H7 (cell line): ENCODE data around the gene S100A4. TPM values are rescaled to one million over a fixed set of nuclear protein-coding genes. Genes with fewer than 3 reads are reported as not detected.
A peak's percentile ranks its signal among the peaks of the same experiment; 100 is the strongest.

Source experiments
- DNase-seq: peaks from one replicate; pipeline ENCODE4 v3.0.0; 2012
- H3K27me3 ChIP-seq: 2 replicates; pipeline ENCODE4 v1.6.0; 2011; ENCODE audit warnings: mild to moderate bottlenecking, low read length; ENCODE audit not compliant: control insufficient read depth, insufficient read depth
- H3K36me3 ChIP-seq: replicated peaks from 2 replicates; pipeline ENCODE4 v1.5.1; 2011; ENCODE audit warnings: low read length; ENCODE audit not compliant: control insufficient read depth, insufficient read depth
- H3K4me3 ChIP-seq: 2 replicates; pipeline ENCODE4 v1.5.1; 2011; ENCODE audit warnings: low read depth, mild to moderate bottlenecking, control low read depth, low read length, moderate library complexity; ENCODE audit not compliant: insufficient read depth
- total RNA-seq: library from RNA; depleted of rRNA; stranded (reverse); fragments of >200 nt; shearing (Covaris generic); gene quantifications from 2 replicates; pipeline ENCODE4 v1.2.3, GENCODE V29; 2014

The S100A4 gene
- total RNA-seq, 1 experiment from 2014 or later, result 17.3 TPM

DNA sequence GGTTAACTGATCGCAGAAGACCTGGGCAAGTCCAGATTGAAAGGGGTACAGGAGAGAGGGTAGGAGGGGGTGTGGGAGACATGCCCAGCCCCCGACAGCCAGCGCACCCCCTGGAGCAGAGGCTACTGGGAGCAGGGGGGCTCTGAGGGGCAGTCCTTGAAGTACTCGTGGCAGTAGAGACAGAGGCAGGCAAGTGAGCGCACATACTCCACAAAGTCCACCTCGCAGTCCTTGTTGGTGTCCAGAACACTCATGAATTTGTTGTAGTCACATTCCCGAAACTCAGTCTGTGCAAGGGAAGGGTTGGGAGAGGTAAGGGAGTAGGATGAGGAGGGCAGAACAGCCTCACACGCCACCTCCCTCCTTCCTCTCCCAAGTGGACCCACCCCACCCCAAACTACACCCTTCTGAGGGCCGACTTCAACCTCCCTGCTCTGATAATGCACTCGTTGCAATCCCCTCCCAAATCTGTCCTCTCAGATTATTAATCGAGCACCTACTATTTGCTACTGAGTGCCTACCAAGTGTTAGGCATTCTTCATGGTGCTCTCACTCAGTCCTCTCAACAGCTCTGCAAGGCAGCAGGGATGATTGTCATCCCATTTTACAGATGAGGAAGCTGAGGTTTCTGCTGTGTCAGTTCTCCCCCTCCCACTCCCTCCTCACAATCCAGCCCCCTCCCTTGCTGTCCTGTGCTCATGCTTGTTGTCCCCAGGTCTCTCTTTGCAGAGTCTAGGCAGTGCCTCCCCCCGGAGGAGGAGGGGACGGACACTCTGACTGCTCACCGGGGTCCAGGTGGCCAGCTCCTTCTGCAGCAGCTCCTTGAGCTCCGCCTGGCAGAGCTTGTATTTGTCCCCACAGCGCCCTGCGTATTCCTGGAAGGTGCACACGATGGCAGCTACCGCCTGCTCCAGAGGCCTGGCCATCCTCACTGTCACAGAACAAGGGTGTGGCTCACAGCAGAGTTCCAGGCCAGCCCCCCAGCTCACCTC is 2.2 kb upstream of the S100A4 start:
- Histone ChIP-seq H3K36me3 (no peaks in the 10 kb centered on the region), H3K4me3 (no peak overlapping the region), H3K27me3 (peaks cover 2% of the 10 kb centered on the region; the same call in 1 of the 2 replicates)
- DNase-seq, result peak; percentile 50

DNA sequence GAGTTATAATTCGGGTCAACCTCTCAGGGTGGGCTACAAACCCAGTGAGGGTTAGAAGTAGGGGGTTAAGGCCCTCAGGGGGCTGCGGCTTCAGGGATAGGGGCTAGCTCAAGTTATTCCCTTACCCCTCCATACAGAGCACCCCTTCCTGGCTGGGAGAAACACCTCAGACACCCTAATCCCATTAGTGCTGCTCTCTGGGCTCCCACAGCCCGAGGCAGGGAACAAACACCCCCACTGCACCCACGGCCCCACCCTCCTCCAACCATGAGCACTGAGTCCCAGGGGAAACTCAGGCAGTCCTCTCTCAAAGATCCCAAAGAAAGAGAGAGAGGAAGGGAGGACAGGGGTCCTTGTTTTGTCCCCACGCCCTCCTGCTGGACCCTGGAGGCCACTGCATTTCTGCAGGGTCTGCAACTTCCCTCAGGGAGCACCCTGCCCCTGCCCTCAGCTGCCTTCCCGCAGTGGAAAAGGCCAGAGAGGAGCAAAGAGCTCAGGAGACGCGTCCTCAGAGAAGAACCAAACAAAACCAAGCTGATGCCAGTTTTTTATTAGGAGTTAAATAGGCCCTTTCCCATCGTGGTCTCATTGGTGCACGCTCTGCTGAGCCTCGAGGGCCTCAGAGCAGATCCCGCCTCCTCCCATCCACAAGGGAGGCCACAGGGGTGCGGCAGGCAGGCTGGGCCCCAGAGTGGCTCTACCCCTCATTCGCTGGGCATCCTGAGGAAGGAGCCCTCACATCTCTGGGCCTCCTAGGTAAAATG is 1.4 kb upstream of the S100A4 start:
- H3K4me3 ChIP-seq, result no peak overlapping the region
- H3K27me3 ChIP-seq, result peaks cover 2% of the 10 kb centered on the region; the same call in 1 of the 2 replicates
- DNase-seq, result peak; percentile 64
- H3K36me3 ChIP-seq, result no peaks in the 10 kb centered on the region

DNA sequence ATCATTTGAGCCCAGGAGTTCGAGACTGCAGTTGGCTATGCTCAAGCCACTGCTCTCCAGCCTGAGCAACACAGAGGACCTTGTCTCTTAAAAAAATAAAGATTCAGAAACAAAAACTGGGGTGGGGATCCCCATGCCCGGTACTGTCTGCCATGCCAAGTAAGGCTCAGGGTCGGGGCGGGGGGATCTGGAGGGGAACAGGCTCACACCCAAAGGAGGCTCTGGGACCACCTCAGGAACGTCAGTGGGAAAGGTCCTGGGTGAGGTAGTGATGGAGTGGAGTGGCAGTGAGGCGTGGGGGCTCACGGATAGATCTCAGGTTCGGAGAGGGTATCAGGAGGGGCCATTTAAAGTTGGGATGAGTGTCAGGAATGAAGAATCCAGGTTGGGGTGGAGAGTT is 765 bp upstream of the S100A4 start:
- Histone ChIP-seq H3K4me3 (no peak overlapping the region), H3K36me3 (no peaks in the 10 kb centered on the region), H3K27me3 (peaks cover 2% of the 10 kb centered on the region; the same call in 1 of the 2 replicates)
- no peak for DNase-seq

DNA sequence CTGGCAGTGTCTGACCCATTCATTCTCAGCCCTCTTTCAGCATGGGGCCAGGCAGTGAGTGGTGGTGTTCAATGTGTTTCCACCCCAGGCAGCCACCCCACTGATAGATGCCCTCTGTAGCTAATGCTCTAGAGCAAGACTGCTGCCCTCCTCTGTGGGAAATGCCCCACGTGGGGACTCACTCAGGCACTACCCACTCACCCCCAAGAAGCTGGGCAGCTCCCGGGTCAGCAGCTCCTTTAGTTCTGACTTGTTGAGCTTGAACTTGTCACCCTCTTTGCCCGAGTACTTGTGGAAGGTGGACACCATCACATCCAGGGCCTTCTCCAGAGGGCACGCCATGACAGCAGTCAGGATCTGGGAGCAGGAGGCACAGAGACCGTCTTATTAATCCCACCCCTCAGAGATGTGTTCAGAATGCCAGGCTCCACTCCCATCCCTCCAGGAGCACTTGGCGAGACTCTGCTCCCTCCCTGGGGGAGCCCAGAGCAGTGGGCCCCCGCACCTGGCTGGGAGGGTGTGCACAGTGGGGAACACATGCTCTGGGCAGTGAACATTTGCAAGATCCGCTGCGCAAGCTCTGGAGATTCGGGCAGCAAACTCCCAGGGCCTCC is 1.0 kb downstream of the S100A4 start:
- H3K4me3 ChIP-seq, result peak overlapping the region; percentile 11; the same call in 1 of the 2 replicates
- no peaks in the 10 kb centered on the region for H3K36me3 ChIP-seq
- H3K27me3 ChIP-seq, result peaks cover under 1% of the 10 kb centered on the region; the same call in 1 of the 2 replicates
- DNase-seq, result no peak

DNA sequence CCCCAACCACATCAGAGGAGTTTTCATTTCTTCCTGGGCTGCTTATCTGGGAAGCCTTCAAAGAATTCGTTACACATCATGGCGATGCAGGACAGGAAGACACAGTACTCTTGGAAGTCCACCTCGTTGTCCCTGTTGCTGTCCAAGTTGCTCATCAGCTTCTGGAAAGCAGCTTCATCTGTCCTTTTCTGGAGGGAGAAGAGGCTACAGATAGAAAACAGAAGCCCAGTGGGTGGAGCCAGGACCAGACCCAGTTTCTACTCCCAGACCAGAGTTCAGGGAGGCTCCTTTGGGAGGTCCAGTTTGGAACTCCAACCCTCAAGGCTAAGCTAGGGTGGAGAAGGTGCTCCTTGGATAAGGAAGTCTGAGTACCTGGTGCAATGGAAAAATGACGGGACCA is 1.9 kb downstream of the S100A4 start:
- H3K4me3 ChIP-seq, result no peak overlapping the region
- DNase-seq, result no peak
- H3K27me3 ChIP-seq, result no peaks in the 10 kb centered on the region
- H3K36me3 ChIP-seq, result no peaks in the 10 kb centered on the region

DNA sequence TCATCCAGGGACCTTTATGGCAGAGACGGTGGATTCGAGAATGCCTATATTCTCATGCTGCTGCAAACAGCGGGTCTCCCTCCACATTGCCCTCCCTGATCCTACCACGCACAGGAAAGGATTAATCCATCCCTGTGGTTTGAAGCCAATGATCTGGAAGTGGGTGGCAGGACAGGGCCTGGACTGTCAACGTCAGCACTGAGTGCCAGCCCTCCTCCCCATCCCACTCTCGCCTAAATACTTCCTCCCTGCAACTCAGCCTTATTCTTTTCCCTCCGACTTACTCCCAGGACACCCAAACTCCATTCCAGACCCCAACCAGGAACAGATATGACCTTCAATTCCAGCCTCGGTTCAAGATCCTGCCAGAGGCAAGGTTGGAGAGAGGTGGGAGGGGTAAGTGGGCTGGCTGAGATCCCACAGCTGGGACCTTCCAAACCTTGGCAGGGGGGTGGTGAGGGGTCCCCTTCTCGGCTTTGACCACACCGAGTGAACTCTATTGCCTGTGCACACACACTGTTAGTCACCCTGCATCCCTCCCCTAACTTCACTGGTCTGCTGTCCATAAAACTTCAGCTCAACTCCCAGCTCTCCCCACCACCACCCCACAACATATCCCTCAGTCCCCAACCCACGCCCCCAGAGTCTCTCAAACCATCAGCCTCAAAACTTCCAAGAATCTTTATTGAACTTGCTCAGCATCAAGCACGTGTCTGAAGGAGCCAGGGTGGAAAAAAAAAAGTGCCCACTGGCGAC is 2.5 kb downstream of the S100A4 start:
- peak; percentile 26 for DNase-seq
- Histone ChIP-seq H3K36me3 (no peaks in the 10 kb centered on the region), H3K4me3 (no peak overlapping the region), H3K27me3 (no peaks in the 10 kb centered on the region)

DNA sequence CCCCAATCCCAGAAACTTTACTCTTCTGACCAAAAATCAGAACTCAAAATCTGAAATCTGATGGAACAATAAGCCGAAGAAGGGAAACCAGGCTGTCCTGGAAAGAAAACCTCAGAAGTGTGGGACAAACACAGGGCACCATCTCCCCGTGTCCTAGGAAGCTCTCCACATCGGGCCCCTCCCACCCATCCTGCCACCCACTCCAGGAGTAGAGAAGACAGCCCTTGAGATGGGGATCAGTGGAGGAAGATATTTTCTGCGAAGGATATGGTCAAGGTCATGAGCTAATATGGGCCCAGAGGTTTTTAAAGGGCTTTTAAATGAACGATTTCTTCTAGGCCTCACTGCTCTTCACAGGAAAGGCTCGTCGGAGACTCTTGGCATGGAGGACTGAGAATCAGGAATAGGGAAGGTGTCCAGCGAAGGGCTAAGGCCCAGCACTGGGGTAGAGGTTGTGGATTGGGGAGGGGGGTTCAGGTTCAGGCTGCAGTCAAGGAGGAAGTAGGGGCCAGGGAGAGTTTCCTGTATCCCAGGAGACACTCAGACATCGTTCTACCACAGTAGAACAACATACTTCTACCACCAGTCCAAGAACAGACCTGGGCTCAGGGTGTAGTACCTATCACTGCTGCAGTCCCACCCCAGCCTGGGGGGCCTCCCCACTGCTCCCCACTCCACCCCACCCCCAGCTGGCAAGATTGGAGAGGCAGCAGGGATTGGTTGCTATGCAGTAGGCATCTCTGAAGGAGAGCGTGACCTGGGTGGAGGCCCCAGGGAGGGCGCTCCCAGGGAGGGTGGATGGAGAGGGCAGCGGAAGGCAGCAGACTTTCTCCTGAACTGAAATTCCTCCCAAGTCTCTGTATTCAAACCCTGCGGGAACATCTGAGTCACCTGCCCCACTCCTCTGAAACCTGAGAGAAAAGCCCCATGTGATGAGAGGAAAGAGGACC is 3.7 kb downstream of the S100A4 start:
- Histone ChIP-seq H3K4me3 (no peak overlapping the region), H3K27me3 (no peaks in the 10 kb centered on the region), H3K36me3 (no peaks in the 10 kb centered on the region)
- DNase-seq, result peak; percentile 31

DNA sequence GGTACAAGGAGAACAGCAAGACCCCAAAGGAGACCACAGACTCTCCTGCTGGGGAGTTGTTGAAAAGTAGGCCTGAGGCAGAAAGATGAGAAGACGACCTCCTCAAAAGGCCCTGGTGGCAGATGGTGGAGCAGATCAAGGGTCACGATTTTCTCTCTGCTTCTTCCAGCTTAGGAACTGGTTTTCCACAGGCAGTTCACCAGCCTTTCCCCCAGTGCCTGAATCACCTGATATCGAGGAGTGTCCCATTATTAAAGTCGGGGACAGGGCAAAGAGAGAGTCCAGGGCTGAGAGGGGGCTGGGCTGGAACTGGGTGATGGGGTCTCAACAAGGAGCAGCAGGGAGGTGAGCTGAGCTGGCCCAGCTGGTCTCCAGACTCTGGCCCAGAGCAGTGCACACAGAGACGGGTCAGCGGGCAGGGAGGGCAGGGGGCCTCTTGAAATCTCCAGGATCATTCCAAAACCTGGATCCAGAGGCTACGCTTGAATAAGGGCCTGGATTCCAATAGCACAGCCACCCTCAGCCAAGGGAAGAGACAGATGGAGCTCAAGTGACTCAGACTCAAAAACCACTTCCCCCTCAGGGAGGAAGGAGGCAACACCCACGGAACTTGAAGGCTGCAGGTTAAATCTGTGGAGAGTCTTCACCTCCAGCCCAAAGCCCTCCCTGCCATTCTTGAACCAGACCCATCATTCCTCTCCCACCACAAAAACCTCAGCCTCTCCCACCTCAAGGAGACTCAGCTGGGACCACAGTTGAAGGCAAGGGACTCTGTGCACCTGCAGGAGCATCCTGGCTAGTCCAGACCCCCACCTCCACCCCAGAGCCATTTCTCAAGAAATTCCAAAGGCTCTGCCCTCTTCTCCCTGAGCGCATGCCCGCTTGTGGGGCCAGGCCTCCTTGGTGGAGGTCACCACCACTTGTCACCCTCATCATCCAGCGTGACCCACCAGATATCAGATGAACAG is 4.9 kb downstream of the S100A4 start, which contains the start of gene S100A5:
Gene S100A5, minus strand, starts transcription at position 541 of the 968 bp plus-strand sequence. CDS start 743 bp downstream, outside the sequence.
- Histone ChIP-seq H3K36me3 (no peaks in the 10 kb centered on the region), H3K4me3 (no peak within 1 kb of the TSS), H3K27me3 (no peaks in the 10 kb centered on the region; the same call in 1 of the 2 replicates)
- DNase-seq, result peak; percentile 13

DNA sequence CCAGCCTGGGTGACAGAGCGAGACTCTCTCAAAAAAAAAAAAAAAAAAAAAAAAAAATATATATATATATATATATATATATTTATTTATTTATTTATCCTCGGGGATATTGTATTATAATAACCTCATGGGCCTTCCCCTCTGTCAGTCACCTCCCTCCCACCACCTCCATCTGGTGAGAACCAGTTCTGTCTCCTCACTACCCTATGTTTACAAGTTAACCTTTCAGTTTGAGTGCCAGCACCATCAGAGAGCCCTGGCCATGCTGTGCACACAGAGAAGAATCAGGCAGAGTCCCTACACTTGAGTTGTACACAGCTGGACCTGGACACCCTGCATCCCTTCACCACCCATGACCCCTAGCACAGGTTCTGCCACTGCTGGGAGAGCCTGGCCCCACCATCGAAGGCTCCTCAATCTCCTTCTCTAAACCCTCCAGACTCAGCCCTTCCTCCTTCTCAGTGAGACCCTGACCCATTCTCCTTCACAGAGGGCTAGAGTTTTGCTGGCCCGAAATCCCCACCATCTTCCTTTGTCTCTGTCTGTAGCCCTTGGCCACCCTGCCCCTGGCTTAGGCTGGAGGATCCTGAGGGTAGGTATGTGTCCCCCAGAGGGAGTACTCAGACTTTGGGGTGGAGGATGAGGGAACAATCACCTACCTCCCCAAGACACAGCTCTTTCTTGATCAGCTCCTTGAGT is 6.1 kb downstream of the S100A4 start:
- Histone ChIP-seq H3K36me3 (no peaks in the 10 kb centered on the region), H3K27me3 (peaks cover 3% of the 10 kb centered on the region; the same call in 1 of the 2 replicates), H3K4me3 (no peak overlapping the region)
- DNase-seq, result no peak

DNA sequence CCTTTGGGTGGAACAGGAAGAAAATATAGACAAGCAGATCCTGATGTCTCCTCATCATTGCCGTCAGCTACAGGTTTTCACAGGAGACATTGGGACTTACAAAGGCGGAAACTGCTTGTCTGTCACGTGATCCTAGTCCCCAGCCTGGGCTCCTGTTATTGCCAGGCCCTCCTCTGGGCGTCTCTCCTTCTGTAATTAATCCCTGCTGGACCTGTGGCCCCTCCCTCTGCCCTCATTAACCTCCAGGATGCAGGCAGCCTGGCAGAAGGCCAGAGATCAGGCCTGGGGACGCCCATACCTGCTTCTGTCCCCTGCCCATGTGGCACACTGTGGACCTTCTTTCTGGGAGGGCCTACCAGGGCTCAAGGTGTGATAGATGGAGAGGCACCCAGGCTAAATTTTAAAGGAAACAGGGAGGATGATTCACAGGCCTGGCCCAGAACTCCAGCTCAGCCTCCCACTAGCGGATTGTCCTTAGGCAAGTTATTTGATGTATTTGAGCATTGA is 7.2 kb downstream of the S100A4 start:
- peak; percentile 90 for DNase-seq
- H3K4me3 ChIP-seq, result no peak overlapping the region
- H3K36me3 ChIP-seq, result no peaks in the 10 kb centered on the region
- H3K27me3 ChIP-seq, result peaks cover 3% of the 10 kb centered on the region; the same call in 1 of the 2 replicates

DNA sequence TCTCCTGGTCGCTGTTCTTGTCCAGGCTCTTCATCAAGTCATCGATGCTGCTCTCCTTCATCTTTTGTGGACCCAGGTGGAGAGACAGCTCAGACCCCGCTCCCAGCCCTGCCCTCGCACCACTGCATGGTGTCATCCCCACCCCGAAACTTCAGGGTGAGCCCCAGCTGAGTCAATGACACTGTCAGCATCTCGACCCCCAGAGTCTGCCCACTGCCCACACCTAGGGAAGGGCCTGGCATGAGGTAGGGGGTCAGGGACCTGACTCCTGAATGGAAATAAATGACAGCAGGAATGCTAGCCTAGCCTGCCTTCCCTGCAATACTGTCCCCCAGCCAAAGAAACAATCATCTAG is 8.3 kb downstream of the S100A4 start:
- no peaks in the 10 kb centered on the region for H3K36me3 ChIP-seq
- H3K4me3 ChIP-seq, result no peak overlapping the region
- peaks cover 3% of the 10 kb centered on the region; the same call in 1 of the 2 replicates for H3K27me3 ChIP-seq
- DNase-seq, result no peak
